ENCODE data around the gene F8.
"Not testable (repeated sequence)": the region's sequence is repeated elsewhere in the genome, so short reads cannot be mapped to it uniquely, and the experiment has no call there.

The F8 gene

DNA sequence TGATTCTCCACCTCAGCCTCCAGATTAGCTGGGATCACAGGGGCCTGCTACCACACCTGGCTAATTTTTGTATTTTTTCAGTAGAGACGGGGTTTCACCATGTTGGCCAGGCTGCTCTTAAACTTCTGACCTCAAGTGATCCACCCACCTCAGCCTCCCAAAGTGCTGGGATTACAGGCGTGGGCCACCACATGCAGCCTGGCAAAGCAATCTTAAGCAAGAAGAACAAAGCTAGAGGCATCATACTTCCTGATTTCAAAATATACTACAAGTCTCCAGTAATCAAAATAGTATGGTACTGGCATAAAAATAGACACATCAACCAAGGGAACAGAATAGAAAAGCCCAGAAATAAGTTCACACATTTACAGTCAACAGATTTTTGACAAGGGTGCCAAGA is 149.2 kb downstream of the F8 start:
- DNase-seq (ENCODE audit: low spot score) = no peak

DNA sequence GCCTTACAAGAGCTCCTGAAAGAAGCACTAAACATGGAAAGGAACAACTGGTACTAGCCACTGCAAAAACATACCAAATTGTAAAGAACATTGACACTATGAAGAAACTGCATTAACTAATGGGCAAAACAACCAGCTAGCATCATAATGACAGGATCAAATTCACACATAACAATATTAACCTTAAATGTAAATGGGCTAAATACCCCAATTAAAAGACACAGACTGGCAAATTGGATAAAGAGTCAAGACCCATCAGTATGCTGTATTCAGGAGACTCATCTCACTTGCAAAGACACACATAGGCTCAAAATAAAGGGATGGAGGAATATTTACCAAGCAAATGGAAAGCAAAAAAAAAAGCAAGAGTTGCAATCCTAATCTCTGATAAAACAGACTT is 154.0 kb downstream of the F8 start:
- DNase-seq (ENCODE audit: low spot score) = not testable (repeated sequence)

DNA sequence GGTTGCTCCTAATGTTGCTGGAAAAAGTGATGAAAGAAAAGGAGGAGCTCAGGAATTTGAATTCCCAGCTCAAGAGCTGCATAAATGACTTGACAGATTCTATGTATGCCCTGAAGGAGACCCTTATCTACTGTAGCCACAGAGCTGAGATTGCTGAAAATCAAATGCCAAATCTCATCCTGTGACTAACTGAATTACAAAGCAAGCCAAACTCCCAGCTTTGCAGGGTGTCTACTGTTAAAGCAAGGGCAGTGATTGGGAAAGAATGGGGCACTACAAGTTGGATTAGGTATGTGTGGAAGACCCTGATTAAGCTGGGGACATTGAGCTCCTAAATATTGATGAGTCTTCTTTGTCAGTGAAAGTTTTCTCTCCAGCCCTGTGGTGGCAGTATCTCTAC is 167.3 kb downstream of the F8 start:
- no peak for DNase-seq (ENCODE audit: low spot score)

DNA sequence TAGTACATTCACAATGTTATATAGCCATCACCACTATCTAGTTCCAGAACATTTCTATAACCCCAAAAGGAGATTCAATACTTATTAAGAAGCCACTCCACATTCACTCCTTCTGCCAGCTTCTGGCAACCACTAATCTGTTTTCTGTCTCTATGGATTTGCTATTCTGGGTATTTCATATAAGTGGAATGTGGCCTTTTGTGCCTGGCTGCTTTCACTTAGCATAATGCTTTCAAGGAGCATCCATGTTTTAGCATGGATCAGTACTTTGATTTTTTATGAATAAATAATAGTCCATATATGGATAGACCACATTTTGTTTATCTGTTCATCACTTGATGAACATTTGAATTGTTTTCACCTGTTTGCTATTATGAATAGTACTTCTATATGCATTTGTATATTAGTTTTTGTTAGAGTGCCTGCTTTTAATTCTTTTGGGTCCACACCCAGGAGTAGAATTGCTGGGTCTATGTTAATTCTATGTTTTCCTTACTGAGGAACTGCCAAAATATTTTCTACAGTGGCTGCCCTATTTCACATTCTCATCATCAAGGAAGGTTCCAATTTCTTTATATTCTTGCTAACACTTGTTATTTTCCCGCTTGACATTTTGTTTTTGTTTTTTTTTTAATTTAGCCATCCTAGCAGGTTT is 171.4 kb downstream of the F8 start:
- no peak for DNase-seq (ENCODE audit: low spot score)

DNA sequence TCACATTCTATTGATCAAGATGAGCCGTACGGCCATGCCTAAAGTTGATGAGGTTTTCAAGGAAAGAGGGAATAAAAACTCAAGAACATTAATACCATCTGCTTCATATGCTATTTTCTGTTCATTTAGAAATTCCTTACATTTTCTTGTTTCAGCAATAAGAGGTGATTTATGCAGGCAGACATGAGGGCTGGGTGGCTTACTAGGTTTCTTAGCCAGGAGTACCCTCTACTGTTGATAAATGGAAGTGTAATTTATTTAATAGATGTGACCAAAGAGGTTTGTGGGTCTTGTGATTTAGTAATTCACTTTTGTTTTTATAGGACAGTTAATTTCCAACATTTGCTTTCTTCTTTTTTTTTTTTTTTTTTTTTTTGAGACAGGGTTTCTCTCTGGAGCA is 181.7 kb downstream of the F8 start:
- DNase-seq (ENCODE audit: low spot score) = peak; percentile 8

DNA sequence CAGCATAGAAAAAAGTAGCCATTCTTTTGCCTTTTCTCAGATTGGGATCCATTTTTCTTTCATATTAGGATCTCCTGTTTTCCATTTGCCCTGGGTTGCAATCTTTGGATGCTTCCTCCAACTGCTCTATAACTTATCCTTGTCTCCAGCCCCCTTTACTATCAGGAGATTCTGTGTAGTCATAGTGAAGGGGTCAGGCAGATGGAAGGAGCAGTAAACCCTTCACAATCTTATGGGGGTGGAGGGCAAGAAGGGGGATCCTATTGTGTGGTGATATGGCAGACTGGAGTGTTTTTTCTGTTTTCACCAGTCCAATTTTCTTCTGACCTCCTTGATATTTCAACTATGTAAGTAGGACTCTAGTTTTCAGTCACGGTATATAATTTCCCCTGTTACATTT is 186.4 kb downstream of the F8 start:
- no peak for DNase-seq (ENCODE audit: low spot score)

DNA sequence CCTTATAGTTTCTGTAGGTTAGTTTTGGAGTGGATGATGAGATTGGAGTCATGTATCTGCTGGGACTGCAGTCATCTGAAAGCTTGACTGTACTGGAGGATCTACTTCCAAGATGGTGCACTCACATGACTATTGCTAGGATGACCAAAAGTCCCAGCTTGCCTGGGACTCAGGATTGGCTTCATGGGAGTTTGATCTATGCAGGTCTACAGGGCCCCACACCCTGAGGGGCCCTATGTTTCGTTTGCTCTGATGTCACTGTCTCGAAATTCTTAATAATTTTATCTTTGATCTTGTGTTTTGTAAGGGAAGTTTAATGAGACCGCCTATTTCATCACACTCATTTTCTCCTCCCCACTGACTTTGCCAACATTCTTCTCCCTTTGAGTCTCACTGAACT is 188.0 kb downstream of the F8 start, which contains the start of gene SMIM9:
Gene SMIM9, minus strand, starts transcription at position 101 of the 400 bp plus-strand sequence. CDS start 3,806 bp downstream, outside the sequence.
- DNase-seq (ENCODE audit: low spot score) = no peak

DNA sequence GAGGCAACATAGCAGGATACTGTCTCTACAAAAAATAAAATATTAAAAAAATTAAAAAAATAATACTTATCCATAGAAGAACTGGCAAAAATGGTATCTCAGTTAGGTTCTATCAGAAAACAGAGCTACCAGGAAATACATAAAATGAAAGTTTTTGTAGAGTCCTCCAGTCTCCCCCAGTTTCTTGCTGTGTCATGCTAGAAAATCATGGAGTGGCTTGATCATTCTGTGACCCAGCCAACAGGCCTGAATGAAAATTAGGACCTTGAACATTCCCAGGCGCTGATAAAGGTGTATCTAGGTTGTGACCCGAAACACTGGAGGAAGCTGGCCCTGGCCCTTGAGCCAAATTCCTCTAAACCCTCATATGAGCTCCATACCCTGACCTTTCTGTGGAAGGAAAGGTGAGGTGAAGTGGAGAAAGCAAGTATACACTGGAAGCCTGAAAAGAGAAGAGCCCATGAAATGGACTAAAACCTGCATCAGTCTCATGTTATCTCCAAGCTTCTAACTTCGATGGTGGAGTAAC is 188.7 kb downstream of the F8 start:
- no peak for DNase-seq (ENCODE audit: low spot score)

DNA sequence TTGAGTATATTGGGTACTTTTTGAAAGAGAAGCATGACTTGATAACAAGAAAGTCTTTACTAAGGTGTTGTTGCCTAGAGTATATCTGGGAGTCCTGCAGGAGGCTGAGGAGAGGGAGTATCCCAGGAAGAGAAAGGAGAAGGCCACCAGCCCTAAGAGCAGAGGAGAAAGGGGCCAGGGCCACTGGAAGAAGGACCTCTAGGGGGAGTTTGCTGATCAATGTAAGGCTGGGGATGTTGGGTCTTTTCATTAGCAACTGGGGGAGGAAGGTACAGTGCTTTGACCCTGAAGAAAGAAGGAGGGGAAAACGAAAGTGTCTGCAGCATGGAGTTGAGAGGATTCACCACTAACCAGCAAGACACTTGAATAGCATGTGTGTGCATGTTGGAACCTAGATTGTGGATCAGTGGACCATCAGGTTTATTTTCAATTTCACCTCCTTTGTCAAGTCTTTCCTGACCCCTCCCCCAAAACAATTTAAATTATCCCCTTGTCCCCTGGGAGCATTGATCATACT is 192.5 kb downstream of the F8 start:
- DNase-seq (ENCODE audit: low spot score) = no peak

DNA sequence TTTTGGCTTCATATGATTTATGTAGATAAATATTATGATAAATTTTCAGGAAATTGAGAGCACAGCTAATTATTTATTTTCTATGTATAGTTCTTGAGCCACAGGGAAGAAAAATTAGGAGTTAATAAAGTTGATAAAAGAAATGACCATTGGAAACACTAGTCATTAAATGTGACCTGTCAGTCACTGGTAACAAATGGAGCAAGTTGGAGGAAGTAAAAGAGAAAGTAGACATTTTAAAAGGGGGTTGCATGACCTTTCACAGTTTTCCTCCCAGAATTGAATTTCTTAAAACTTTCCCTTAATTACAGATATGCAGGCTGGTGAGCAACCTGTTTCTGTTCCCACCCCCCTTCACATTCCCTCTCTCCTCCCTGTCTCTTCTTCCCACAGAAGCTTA is 193.4 kb downstream of the F8 start:
- DNase-seq (ENCODE audit: low spot score) = no peak

DNA sequence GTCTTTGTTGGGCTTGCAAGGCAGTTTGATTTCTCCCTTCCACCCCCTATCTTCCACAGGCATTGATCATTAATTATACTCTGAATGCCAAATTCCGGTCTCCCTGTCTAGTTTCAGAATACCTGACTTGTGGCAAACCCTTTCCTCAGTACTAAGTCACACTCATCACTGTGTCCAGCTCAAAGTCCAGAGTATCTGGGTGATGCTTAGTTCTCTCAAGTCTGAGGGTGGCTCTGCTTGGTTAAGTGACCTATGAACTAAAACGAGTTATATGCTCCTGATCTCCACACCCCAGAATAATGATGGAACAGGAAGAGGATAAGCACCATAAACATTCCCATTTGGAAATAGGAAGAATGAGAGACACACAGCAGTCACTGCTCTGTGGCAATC is 194.5 kb downstream of the F8 start:
- DNase-seq (ENCODE audit: low spot score) = no peak

DNA sequence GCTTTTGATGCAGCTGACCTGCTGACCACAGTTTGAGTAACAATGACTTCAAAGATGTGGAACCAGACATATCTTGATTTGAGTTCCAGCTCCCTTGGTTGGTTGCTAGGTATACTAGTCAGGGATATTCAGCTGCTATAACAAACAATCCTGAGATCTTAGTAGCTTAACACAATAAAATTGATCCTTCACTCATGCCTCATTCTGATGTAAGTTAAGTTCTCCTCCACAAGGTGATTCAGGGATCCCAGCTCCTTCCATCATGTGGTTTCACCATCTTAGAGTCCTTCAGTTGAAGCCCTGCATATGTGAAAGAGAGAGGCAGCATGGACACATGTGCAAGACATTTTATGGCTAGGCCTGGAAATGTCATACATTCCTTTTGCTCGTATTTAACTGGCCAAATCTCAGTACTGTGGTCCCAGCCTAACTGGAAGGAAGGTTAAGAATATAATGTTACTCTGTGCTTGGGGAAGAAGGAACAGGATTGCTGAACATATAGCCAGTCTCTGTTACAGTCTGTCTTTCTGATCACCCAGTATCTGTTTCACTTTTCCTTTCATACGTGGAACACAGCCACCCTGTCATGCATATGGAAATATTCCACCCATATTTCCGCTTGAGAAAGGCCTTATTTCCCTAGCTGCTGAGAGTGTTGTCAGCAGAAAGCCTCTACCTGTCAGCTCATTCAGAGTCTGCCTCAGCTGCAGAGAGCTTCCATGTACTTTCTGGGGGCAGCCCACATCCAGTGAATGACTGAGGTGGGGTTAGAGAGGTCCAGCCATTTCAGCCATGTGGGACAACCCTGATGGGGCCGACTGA is 195.1 kb downstream of the F8 start:
- DNase-seq (ENCODE audit: low spot score) = no peak

DNA sequence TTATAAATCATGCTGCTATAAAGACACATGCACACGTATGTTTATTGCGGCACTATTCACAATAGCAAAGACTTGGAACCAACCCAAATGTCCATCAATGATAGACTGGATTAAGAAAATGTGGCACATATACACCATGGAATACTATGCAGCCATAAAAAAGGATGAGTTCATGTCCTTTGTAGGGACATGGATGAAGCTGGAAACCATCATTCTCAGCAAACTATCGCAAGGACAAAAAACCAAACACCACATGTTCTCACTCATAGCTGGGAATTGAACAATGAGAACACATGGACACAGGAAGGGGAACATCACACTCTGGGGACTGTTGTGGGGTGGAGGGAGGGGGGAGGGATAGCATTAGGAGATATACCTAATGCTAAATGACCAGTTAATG is 196.9 kb downstream of the F8 start:
- DNase-seq (ENCODE audit: low spot score) = not testable (repeated sequence)

DNA sequence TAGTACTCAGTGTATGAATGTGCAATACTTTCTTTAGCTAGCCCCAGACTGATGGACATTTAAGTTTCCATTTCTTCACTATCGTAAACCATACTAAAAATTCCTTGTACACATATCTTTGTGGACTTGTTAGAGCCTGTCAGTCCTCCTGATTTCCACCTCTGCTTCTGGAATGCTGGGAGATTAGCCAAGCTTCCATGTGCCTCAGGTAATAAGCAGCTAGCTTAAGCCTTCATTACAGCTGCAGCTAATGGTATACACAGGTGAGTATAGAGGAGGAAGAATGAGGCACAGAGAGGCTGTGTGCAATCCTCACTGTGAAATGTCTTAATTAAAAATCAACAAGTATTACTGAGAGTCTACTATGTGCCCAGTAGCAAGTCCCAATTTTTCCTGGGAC is 197.9 kb downstream of the F8 start:
- DNase-seq (ENCODE audit: low spot score) = no peak

DNA sequence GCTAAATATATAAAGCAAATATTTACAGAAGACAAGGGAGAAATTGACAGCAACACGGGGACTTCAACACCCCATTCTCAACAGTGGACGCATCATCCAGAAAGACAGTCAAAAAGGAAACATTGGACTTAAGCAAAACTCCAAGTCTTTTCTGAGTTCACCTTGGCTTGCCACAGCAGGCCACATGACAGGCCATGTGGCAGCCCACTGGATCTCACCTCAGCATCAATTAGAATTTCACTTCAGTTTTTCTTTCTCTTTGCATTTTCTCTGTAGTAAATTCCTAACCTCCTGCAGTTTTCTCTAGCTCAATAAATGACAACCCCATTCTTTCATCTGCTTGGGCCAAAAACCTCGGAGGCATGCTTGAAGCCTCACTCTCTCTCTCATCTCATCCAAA is 200.5 kb downstream of the F8 start:
- DNase-seq (ENCODE audit: low spot score) = no peak

DNA sequence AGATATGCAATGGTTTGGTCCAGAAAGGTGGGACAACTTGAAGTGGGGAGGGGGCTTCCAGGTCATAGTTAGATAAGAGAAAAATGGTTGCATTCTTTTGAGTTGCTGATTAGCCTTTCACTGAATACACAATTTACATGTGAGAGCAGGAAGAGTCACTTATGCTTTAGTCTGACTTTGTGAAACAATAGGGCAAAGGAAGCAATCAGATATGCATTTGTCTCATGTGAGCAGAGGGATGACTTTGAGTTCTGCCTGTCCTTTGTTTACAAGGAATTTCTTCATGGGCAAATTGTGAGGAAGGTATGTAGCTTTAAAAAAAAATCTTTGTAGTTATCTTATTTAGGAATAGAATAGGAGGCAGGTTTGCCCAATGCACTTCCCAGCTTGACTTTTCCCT is 201.0 kb downstream of the F8 start:
- DNase-seq (ENCODE audit: low spot score) = no peak

DNA sequence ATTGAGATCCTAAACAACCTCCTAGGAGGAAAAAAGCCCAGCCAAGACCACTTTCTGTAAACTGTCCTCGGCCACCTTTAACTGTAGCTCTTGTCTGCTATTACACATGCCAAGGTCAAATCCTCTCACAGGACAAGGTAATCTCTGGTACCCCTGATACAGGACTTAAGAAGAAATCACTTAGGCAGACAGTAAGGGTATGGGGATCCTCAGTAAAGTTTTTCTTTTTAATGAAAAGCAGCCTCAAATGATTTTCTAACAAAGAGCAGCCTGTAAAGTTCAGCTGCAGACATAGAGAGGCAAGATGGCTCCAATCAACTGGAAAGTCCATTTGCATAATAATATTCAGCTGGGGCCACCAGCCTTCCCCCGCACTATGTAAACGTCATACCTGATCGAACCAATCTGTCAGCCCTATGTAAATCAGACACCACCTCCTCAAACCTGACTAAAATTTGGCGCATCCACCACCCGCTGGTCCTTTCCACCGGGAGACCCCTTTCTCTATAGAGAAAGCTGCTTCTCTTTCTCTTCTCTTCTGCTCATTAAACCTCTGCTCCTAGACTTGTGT is 202.7 kb downstream of the F8 start:
- no peak for DNase-seq (ENCODE audit: low spot score)

DNA sequence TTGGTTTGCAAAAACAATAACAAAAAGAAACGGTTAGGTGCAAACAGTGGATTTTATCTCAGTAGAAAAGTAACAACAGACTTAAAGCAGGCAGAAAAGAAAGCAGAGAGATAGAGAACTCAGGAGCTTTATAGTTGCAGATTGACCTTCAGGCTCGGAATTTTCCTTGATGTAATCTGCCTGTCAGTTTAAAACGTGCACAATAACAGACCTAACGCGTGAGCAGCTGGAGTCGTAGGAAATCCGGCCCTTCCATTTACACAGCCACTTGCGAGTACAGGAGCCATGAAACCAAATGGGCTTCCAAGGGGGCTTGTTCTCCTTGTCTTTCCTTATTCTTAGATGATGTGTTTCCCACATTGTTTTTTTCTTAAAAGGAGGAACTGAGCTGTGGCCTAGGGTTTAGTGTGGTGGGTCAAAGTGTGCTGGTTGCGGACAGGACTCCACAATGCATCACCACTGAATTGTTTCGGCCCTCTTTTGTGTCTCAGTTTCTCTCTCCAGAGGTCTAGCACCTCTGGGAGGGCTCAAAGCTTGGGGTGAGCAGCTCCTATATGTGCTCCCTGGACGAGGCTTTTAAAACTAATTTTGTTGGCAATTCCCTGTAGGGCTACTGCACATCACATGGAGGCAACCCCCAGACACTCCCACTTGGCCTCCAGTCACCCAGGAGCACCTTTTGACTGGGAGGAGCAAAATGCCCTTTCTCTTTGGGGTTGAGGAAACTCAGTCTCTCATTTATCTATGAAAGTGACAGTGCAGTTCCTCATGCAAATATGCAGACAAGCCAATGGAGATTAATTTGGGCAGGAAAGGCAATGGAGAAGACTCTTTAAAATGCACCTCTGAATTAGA is 203.4 kb downstream of the F8 start:
- no peak for DNase-seq (ENCODE audit: low spot score)

DNA sequence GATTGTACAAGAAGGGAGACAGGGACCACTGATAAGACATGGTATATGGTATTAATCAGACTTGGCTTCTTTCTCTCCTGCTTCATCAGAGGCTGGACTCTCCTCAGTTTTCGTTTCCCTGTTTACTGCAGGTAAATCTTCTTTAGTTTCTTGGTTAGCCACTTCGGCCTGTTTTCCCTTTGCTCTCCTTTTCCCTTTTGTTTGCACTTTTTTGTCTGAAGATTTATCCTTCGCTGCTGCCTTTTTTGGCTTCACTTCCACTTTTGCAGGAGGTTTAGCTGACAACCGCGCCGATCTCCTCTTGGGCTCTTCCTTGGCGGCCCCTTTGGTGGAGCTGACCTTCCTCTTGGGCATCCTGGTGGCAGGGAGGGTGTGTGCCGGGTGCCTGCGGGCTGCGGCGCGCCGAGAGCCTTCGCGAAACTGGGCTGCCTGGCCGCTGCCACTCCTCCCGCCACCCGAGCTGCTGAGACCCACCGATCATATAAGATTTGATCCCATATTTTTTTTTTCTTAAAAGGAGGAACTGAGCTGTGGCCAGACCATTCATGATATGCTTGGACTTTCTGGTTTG is 205.4 kb downstream of the F8 start:
- not testable (repeated sequence) for DNase-seq (ENCODE audit: low spot score)

DNA sequence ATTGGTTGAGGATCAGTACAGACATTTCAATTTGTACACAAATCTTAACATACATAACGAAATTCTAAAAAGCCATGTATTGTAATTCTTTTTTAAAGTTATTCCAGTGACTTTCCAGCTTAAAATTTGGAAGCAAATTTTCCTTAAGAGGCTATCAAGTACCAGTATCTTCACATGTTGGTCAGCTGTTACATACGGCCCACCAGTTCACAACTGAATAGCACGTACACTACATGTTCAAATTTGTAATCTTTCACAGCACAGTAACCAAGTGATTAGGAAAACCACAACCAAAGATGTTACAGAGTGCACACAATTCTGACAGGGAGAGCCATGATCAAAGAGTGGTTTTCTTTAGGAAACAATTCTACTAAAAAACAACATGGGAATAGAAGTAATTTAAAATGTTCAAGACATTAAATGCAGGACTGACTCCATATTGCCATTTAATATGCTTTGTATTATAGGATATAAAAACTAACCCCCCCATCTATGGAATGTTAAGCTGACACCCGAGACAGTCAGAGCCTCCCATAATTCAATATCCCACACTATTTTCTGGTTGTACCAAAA is 206.1 kb downstream of the F8 start:
- DNase-seq (ENCODE audit: low spot score) = not testable (repeated sequence)

DNA sequence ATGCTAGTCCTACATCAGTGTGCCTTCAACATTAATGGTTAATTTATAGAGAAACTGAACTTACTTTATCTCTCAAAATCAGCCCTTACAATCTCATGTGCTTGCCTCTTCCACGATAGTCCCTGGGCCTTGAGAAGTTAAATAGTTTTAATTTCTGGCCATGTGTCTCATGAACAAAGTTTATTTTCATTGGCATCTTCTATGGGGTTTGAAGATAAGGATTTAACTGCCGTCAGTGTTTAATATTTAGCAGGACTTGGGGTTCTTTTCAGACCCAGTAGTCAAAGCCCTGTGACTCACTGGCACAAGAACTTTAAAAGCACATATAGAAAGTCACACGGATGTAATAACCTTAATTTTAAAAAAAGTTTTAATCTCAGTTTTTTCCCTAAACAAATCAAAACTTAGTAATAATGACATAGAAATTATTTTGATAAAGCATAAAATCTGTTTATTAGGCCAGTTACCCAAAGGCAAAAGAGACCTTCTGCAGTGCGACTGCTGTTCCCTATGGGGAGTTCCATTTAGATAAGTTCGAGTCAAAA is 207.2 kb downstream of the F8 start:
- DNase-seq (ENCODE audit: low spot score) = no peak

All from HuH-7.5 (cell line).